HG02885 (cell line): ENCODE results near the gene TAS2R43.
"Not testable (repeated sequence)": the region's sequence is repeated elsewhere in the genome, so short reads cannot be mapped to it uniquely, and the experiment has no call there.

Source experiments
- ATAC-seq: cut with Tn5 transposase; IDR thresholded peaks from one replicate; pipeline ENCODE4 v1.9.1; 2021; ENCODE audit warnings: mild to moderate bottlenecking; ENCODE audit not compliant: unreplicated experiment, poor library complexity

Gene TAS2R43

DNA sequence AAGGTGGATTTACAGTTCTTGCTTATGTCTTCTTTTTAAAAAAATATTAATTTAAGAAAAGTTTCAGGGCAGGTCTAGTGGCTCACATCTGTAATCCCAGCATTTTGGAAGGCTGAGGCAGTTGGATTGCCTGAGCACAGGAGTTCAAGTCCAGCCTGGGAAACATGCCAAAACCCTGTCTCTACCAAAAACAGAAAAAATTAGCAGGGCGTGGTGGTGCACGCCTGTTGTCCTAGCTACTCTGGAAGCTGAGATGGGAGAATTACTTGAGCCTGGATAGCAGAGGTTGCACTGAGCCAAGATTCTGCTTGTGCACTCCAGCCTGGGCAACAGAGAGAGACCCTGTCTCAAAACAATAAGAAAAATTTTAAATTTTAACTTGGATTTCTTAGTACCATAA, 24.6 kb downstream of the TAS2R43 start:
- ATAC-seq, result no peak

DNA sequence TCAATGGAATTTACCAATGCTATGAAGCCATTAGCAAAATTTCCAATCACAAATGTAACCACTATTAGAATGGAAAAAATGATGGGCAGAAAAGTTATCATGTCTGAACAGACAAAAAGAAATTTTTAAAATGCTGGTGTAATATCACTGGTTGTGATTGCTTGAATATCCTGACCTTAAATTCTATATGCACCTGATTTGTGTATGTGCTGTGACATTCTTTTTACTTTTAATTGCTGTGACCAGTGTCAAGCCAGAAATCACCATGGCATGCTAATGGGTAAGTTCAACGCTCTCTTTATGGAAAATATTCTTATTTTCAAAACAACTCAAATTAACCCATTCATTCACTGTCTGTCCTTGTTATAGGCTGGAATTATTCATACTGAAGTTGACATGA, 29.9 kb downstream of the TAS2R43 start, which contains the start of gene TAS2R46:
Gene TAS2R46, minus strand, starts transcription at position 101 of the 400 bp plus-strand sequence. Its CDS starts 0 bp downstream, at position 101.
- ATAC-seq, result not testable (repeated sequence)

DNA sequence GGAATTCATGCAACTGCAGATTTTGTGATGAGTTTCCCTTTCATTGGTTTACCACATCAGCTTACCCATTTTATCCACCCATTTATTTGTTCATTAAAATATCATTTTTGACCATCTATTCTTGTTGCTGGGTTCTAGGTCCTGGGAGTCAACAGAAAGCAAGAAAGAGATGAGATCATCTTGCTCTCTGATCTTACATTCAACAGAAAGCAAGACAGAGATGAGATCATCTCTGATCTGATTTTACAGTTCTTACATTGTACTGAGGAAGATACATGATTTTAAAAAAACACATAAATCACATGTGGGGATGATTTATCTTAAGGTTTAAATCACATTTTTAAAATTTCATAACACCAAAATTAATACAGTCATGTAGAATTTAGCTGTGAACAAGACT, 32.3 kb downstream of the TAS2R43 start:
- ATAC-seq, result no peak

DNA sequence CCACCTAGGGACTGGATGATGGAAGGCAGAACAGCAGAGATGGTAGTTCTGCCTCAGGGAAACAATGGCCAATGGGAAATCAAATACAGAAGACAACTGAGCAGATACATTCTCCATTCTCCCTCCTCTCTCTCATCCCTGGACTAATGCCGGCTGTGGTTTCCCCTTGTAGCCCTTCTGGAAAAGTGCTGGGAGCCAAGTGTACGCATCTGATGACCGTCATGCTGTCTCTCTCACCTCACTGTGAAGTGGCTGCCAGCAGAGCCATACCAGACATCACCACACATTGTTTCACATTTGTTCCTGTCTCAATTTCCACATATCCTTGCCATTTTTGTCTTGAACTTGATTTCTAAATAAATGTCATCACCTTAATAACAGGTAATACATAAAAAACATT, 33.1 kb downstream of the TAS2R43 start:
- no peak for ATAC-seq

DNA sequence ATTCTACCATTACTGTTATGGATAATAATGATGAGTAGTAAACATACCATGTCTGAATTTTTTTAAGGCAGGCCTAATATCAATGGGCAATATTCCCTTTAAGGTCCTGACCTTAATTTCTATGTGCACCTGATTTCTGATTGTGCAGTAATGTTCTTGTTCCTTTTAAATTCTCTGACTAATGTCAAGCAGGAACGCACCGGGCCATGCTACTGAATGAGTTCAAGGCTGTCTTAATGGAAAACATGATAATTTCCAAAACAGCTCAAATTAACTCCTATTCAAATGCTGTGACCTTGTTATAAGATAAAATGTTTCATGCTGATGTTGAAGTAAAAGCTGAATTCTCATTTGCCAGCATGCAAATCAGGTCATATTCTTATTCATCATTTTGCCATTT, 36.8 kb downstream of the TAS2R43 start:
- ATAC-seq, result no peak

DNA sequence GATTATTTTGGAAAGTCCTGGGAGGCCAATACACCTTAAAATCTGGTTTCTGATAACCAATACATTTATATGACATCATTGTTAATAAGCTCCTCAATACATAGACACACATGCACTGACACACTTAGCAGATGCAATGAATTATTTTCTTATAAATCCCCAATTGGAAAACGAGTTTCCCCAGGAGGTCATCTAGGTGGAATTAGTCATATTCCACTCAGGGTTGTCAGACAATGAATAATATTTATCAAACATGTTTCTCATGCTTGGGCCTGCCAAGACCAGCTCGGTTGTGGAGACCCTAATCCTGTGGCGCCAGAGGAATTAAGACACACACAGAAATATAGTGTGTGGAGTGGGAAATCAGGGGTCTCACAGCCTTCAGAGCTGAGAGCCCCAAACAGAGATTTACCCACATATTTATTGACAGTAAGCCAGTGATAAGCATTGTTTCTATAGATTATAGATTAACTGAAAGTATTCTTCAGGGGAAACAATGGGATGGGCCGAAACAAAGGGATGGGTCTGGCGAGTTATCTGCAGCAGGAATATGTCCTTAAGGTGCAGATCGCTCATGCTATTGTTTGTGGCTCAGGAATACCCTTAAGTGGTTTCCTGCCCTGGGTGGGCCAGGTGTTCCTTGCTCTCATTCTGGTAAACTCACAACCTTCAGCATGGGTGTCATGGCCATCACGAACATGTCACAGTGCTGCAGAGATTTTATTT, 42.1 kb downstream of the TAS2R43 start:
- not testable (repeated sequence) for ATAC-seq

DNA sequence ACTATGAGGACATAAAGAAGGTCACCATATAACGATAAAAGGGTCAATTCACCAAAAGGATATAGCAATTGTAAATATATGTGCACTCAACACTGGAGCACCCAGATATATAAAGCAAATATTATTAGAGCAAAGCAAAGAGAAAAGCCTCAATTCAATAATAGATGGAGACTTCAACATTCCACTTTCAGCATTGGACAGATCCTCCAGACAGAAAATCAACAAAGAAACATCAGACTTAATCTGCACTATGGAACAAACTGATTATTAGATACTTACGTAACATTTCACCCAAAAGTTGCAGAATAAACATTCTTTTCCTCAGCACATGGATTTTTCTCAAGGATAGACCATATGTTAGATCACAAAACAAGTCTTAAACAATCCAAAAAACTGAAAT, 50.7 kb downstream of the TAS2R43 start:
- not testable (repeated sequence) for ATAC-seq
